HG03139 (cell line): Measurements from ENCODE around the gene DDX52.
A peak's percentile ranks its signal among the peaks of the same experiment; 100 is the strongest.
"Not testable (repeated sequence)": the region's sequence is repeated elsewhere in the genome, so short reads cannot be mapped to it uniquely, and the experiment has no call there.

Experiments
- ATAC-seq: cut with Tn5 transposase; IDR thresholded peaks from one replicate; pipeline ENCODE4 v1.9.1; 2021; ENCODE audit not compliant: unreplicated experiment

The DDX52 gene

DNA sequence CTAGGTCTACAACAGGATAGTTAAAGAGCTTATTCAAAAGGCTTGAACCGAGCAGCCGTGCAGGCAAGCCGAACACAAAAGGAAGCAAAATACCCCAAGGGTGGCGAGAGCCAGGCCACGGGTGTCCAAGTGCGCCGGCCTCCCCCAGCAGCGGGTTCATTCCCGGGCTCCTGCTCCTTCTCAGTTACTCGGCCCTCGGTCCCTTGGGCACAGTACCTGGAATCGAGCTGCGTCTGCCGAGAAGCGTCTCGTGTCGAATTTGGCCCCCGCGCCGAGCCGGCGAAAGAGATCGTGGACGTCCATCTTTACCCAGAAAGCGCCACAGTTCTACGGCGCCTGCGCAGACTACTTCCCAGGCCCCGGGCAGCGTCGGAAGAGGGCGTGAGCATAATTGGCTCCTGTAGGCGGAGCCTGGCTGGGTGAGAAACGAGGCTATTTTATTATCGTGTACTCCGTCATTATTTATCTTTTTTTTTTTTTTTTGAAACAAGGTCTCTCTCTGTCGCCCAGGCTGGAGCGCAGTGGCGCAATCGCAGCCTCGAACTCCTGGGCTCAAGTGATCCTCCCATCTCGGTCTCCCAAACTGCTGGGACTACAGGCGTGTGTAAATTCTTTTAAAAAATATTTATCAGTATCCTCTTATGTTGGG lies at the start of gene DDX52:
TSS of gene DDX52 (minus strand) at position 329 of the 649 bp plus-strand sequence. CDS start at position 303, 26 bp downstream.
- ATAC-seq, result peak; percentile 85

- no peak for ATAC-seq
Measured at GRCh38 chr17:37691807-37692206, 48.6 kb upstream of the DDX52 start.

GRCh38 chr17:37689317-37689716 lies 46.1 kb upstream of the DDX52 start:
- ATAC-seq, result no peak

DNA sequence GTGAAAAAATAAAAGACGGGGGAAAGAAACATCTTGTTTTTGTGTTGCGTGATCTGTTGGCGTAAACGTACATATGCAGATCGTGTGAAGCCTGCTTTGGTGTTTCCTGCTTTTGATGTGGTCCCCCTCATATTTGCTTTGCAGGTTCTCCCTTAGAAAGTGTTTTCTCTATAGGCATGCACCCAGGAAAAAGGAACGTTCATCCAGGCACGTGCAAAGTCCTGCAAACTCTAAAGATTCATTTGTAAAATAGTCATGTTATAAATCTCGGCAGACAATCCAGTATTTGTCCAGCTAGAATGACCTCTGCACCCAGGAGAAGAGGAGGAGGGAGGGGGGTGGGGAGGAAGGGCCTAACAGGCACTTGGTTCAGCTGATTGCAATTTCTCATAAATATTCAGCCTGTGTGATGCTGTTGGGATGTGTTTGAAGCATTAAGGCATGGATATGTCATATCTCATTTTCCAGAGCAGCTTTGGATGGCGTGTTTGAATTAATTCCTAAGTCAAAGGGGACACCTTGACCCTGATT lies 40.3 kb upstream of the DDX52 start:
- ATAC-seq, result no peak

- no peak for ATAC-seq
Measured at GRCh38 chr17:37682007-37682406, 38.8 kb upstream of the DDX52 start.

DNA sequence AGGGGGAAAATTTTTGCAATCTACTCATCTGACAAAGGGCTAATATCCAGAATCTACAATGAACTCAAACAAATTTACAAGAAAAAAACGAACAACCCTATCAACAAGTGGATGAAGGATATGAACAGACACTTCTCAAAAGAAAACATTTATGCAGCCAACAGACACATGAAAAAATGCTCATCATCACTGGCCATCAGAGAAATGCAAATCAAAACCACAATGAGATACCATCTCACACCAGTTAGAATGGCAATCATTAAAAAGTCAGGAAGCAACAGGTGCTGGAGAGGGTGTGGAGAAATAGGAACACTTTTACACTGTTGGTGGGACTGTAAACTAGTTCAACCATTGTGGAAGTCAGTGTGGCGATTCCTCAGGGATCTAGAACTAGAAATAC lies 36.7 kb upstream of the DDX52 start:
- ATAC-seq, result not testable (repeated sequence)

DNA sequence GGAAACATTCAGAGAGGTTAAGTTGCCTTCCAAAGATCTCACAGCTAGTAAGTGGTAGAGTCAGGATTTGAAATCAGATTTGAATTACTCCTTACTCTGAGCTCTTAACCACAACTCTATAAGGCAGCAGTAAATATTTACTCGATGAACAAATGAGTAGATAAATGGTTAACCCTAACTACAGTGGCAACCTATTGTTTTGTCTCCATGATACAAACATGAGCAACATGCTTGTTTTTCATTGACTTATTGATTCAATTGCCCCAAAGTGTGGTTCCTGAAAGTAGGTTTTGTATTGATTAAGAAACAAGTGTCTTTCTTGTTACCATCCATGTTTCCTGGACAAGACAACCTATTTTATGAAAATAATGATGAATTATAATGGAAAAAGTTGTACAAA lies 34.8 kb upstream of the DDX52 start:
- ATAC-seq, result no peak

- no peak for ATAC-seq
Measured at GRCh38 chr17:37677021-37677420, 33.8 kb upstream of the DDX52 start.

GRCh38 chr17:37676115-37676925 lies 33.1 kb upstream of the DDX52 start:
- no peak for ATAC-seq

- no peak for ATAC-seq
Measured at GRCh38 chr17:37674511-37674910, 31.3 kb upstream of the DDX52 start.

GRCh38 chr17:37673386-37673785 lies 30.1 kb upstream of the DDX52 start:
- no peak for ATAC-seq

DNA sequence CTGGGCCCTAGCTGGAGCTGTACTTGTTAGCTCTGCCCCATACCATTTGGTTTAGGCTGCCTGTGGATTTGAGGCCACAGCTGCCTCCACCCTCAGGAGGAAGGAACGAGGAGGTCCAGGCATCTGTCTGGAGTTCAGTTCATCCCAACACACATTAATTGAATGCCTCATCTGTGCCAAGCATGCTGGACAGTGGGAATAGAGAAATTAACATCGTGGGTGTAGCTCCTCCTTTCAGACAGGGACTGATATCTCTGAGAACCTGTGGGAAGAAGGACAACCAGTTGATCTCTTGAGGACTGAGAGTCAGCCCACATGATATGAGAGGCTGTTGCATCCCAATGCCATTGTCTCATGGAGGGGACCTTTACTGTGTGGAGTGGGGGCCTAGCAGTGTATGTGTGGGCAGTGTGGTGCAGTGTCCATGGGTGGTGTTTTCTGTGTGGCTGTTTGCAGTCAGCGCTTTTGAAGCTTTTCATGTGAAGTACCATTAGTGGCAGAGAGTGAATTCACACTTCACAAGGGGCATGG lies 29.4 kb upstream of the DDX52 start:
- ATAC-seq, result no peak

GRCh38 chr17:37671824-37672547 lies 28.7 kb upstream of the DDX52 start:
- no peak for ATAC-seq

DNA sequence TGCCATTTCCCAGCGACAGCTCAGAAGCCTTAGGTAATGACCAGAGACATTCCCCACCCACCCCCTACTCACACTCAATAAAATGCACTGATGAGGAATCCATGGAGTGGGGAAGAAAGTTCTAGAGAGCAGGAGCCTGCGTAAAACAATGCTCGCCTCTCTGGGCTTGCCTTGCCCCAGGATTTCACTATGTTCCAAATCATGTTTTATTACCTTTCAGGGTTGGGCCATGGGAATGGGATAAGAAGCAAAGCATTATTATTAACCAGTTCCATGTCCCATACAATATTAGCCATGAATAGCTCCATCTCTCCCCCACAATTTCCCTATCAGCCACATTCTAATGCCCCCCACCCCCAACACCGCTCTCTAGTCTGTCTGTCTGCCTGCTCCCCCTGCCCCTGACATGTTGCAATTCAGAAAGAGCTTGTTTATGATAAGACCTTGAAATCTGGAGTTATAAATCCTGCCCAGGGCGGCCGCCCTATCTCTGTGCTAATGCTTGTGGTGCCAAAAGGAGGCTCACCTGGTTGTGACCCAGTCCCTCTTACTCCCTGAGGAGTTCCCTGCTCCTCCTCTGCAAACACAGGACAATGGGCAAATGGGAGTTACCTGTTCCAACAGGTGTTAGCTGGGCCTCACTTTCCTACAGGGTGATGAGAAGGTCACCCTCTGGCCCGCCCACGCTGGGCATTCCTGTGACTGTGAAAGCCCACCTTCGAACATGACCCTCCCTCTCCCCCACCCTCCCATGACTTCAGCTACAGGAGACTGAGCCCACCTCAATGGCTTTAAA lies 28.0 kb upstream of the DDX52 start:
- ATAC-seq, result no peak

GRCh38 chr17:37667039-37667438 lies 23.8 kb upstream of the DDX52 start:
- no peak for ATAC-seq

- no peak for ATAC-seq
Measured at GRCh38 chr17:37664214-37664613, 21.0 kb upstream of the DDX52 start.

GRCh38 chr17:37662353-37662752 lies 19.1 kb upstream of the DDX52 start:
- ATAC-seq, result no peak

DNA sequence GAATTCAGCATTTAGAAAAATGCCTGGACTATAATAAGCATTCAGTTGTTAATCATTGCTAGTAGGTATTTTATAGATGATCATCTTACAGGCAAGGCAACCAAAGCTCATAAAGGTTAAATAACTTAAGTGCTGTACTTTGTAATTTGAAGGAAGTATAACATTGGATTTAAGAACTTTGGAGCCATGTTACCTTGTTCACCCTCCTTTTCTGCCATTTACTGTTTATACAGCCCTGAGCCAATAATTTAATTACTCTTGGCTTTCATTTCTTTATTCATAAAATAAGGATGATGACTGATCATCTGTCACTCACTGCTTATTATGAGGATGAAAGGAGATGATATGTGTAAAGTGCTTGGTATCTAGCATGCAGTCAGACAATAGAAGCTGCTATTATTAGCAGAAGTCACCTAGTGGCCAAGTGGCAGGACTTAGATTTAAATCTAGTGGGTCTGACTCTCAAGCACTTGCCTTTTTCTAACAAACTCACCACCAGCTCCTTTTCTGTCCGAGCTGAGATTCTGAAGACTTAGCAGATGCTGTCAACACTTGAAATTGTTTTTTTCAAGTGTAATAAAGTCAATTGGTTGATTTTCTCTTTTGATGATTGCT lies 18.3 kb upstream of the DDX52 start:
- no peak for ATAC-seq

GRCh38 chr17:37659925-37660324 lies 16.7 kb upstream of the DDX52 start:
- no peak for ATAC-seq

DNA sequence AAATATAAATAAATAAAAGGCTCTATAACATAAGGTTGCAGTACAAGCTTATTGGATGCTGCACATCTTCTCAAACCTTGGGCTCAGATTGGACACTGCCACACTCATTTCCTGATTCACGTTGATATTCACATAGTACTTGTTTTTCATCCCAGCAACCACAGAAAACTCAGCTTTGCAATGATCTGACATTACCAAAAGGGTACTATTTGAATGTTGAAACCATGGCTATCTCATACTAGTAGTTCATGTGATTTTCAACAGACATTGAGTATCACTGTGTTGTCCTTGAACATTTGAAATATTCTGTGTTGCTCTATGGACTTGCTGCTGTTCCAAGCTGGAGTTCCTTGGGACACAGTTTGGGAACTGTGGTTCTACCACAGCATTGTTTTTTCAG lies 14.0 kb upstream of the DDX52 start:
- ATAC-seq, result no peak
